Progenitor cell of endocrine pancreas (in vitro differentiated cells): ENCODE results near the gene SUPT6H. TPM values are rescaled to one million over a fixed set of nuclear protein-coding genes. Genes with fewer than 3 reads are reported as not detected.

Source experiments
- DNase-seq: peaks from one replicate; pipeline ENCODE4 v3.0.0; 2021; ENCODE audit warnings: low spot score; ENCODE audit not compliant: unreplicated experiment
- H3K27ac Mint-ChIP-seq: 2 replicates; pipeline ENCODE4 v1.8.0; 2021; ENCODE audit warnings: mild to moderate bottlenecking, moderate library complexity, mixed read lengths
- H3K27me3 Mint-ChIP-seq: 2 replicates; pipeline ENCODE4 v1.8.0; 2021; ENCODE audit warnings: mixed read lengths
- H3K36me3 Mint-ChIP-seq: 2 replicates; pipeline ENCODE4 v1.8.0; 2022; ENCODE audit warnings: mixed read lengths; ENCODE audit not compliant: insufficient read depth
- H3K4me1 Mint-ChIP-seq: 2 replicates; pipeline ENCODE4 v1.8.0; 2021; ENCODE audit warnings: low read depth, mixed read lengths
- H3K4me3 Mint-ChIP-seq: 2 replicates; pipeline ENCODE4 v1.8.0; 2021; ENCODE audit warnings: low read depth, mild to moderate bottlenecking, moderate library complexity, mixed read lengths
- H3K9me3 Mint-ChIP-seq: 2 replicates; pipeline ENCODE4 v1.8.0; 2021; ENCODE audit warnings: low read depth, mixed read lengths
- CTCF ChIP-seq: fragments of 200-600 bp; sonication (generic); IDR thresholded peaks from one replicate; pipeline ENCODE4 v1.5.0; 2021; ENCODE audit warnings: antibody characterized with exemption, mild to moderate bottlenecking; ENCODE audit not compliant: unreplicated experiment
- total RNA-seq: library from RNA; stranded (reverse); gene quantifications from 2 replicates; pipeline ENCODE4 v1.2.1, GENCODE V29; 2021

The SUPT6H gene
- total RNA-seq, 1 donor from 2014 or later, result 80.0 TPM

GRCh38 chr17:28715217-28715616, 53.2 kb downstream of the SUPT6H start:
- no peak overlapping the region for H3K27ac Mint-ChIP-seq
- no peaks in the 10 kb centered on the region for H3K9me3 Mint-ChIP-seq
- H3K4me1 Mint-ChIP-seq, result peaks cover 30% of the 10 kb centered on the region
- DNase-seq, result no peak
- peak overlapping the region; percentile 78 for H3K4me3 Mint-ChIP-seq
- H3K27me3 Mint-ChIP-seq, result no peaks in the 10 kb centered on the region
- TF ChIP-seq CTCF, result no peak
- H3K36me3 Mint-ChIP-seq, result peaks cover 22% of the 10 kb centered on the region

DNA sequence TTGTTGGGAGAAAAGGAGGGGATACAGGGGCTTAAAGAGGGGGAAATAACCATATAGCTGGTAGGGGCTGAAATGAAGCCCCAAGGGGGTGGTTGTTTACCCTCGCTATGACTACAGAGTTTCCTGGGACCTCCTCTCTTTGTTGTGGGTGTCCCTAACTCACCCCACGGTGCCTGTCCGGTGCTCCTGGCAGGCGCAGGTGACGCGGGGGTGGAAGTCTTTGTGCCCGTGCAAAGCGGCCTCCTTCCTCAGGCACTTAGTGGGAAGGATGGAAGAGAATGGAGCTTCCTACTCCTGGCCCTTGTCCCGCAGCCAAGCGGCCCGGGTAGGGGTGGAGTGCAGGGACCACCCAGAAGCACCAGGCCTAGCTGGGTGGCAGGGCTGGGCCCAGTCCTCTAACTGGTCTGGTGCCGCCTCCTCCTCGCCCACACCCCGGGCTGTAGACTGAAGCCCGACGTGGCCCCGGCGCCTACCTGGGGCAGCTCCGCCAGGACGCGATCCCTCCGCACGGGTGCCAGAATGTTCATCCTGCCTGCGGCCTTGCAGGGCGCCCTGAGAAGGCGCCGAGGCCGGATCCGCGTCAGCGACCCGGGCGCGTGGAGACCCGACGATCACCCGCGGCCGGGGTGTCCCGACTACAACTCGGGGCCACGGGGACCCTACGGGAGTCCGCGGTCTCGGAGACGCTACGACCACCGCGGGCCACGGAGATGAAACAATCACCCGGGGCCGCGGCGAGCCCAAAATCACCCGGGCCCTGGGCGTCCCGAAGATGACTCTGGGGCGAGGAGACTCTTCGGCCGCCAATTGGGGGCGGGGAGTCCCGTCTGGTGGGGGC, 55.0 kb downstream of the SUPT6H start:
- DNase-seq, result peak; percentile 26
- no peaks in the 10 kb centered on the region for H3K27me3 Mint-ChIP-seq
- H3K36me3 Mint-ChIP-seq, result peaks cover 35% of the 10 kb centered on the region
- no peak for TF ChIP-seq CTCF
- H3K4me3 Mint-ChIP-seq, result peak overlapping the region; percentile 78
- H3K4me1 Mint-ChIP-seq, result peaks cover 39% of the 10 kb centered on the region
- H3K9me3 Mint-ChIP-seq, result no peaks in the 10 kb centered on the region
- peak overlapping the region; percentile 96 for H3K27ac Mint-ChIP-seq

GRCh38 chr17:28717578-28718332, 55.8 kb downstream of the SUPT6H start, which contains the start of gene RAB34:
Gene RAB34, minus strand, starts transcription at chr17:28717868. Its CDS starts 602 bp downstream, at chr17:28717266.
- Mint-ChIP-seq H3K4me3 (peak within 1 kb of the TSS; percentile 78), H3K4me1 (peaks cover 39% of the 10 kb centered on the region), H3K9me3 (no peaks in the 10 kb centered on the region), H3K27ac (peak within 1 kb of the TSS; percentile 99), H3K27me3 (no peaks in the 10 kb centered on the region), H3K36me3 (peaks cover 38% of the 10 kb centered on the region)
- peak; percentile 87 for DNase-seq
- TF ChIP-seq CTCF, result peak; percentile 70

GRCh38 chr17:28718333-28719020, 56.5 kb downstream of the SUPT6H start:
- Mint-ChIP-seq H3K9me3 (no peaks in the 10 kb centered on the region), H3K4me1 (peaks cover 42% of the 10 kb centered on the region), H3K36me3 (peaks cover 38% of the 10 kb centered on the region), H3K4me3 (peak overlapping the region; percentile 74), H3K27me3 (no peaks in the 10 kb centered on the region), H3K27ac (peak overlapping the region; percentile 99)
- TF ChIP-seq CTCF, result no peak
- DNase-seq, result peak; percentile 27

DNA sequence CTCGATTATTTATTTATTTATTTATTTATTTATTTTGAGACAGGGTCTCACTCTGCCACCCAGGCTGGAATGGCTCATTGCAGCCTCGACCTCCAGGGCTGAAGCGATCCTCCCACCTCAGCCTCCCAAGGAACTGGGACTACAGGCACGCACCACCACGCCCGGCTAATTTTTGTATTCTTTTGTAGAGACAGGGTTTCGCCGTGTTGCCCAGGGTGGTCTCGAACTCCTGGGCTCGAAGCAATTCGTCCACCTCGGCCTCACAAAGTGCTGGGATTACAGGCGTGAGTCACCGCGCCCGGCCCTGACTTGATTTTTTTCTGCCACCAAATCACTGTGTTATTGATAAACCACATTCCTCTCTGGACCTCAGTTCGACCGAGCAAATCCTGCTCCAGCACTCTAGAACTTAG, 57.0 kb downstream of the SUPT6H start:
- Mint-ChIP-seq H3K36me3 (peaks cover 38% of the 10 kb centered on the region), H3K27ac (peak overlapping the region; percentile 99), H3K4me3 (peak overlapping the region; percentile 99), H3K9me3 (no peaks in the 10 kb centered on the region), H3K4me1 (peaks cover 44% of the 10 kb centered on the region), H3K27me3 (no peaks in the 10 kb centered on the region)
- no peak for TF ChIP-seq CTCF
- DNase-seq, result peak; percentile 30
